Omental fat pad (tissue), 4 donors: ENCODE data around the gene SMIM29. TPM values are rescaled to one million over a fixed set of nuclear protein-coding genes. Genes with fewer than 3 reads are reported as not detected.

Experiments
- ATAC-seq: fragments of 150-250 bp; one replicate; pipeline ENCODE4 v1.9.1; 2016; ENCODE audit warnings: mild to moderate bottlenecking, moderate library complexity; ENCODE audit not compliant: low FRiP score
- DNase-seq: peaks from one replicate; pipeline ENCODE4 v3.0.0-alpha.2; 2019; ENCODE audit warnings: low spot score
- total RNA-seq, 4 donors: library from RNA; depleted of rRNA; stranded (reverse); fragments of >200 nt; gene quantifications; one replicate each; pipeline ENCODE4 v1.1.0, GENCODE V29; 2016
- TF ChIP-seq, protein P1 (sequence below), 3 donors: fragments of 450-650 bp; IDR thresholded peaks; one replicate each; pipeline ENCODE4 v1.5.1; 2016 to 2017; ENCODE audit warnings: antibody characterized with exemption in 3 of 3, mild to moderate bottlenecking in 3 of 3, moderate library complexity in 2 of 3

Gene SMIM29
- total RNA-seq, 4 donors from 2014 or later, result 11.8 to 23.8 (median 17.2) TPM

GRCh38 chr6:34238585-34239499, 10.0 kb downstream of the SMIM29 start:
- TF ChIP-seq, protein P1, sequence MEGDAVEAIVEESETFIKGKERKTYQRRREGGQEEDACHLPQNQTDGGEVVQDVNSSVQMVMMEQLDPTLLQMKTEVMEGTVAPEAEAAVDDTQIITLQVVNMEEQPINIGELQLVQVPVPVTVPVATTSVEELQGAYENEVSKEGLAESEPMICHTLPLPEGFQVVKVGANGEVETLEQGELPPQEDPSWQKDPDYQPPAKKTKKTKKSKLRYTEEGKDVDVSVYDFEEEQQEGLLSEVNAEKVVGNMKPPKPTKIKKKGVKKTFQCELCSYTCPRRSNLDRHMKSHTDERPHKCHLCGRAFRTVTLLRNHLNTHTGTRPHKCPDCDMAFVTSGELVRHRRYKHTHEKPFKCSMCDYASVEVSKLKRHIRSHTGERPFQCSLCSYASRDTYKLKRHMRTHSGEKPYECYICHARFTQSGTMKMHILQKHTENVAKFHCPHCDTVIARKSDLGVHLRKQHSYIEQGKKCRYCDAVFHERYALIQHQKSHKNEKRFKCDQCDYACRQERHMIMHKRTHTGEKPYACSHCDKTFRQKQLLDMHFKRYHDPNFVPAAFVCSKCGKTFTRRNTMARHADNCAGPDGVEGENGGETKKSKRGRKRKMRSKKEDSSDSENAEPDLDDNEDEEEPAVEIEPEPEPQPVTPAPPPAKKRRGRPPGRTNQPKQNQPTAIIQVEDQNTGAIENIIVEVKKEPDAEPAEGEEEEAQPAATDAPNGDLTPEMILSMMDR (IDR thresholded peaks at IDR 0.05), result no peak
- DNase-seq (no peak), ATAC-seq (no peak)

DNA sequence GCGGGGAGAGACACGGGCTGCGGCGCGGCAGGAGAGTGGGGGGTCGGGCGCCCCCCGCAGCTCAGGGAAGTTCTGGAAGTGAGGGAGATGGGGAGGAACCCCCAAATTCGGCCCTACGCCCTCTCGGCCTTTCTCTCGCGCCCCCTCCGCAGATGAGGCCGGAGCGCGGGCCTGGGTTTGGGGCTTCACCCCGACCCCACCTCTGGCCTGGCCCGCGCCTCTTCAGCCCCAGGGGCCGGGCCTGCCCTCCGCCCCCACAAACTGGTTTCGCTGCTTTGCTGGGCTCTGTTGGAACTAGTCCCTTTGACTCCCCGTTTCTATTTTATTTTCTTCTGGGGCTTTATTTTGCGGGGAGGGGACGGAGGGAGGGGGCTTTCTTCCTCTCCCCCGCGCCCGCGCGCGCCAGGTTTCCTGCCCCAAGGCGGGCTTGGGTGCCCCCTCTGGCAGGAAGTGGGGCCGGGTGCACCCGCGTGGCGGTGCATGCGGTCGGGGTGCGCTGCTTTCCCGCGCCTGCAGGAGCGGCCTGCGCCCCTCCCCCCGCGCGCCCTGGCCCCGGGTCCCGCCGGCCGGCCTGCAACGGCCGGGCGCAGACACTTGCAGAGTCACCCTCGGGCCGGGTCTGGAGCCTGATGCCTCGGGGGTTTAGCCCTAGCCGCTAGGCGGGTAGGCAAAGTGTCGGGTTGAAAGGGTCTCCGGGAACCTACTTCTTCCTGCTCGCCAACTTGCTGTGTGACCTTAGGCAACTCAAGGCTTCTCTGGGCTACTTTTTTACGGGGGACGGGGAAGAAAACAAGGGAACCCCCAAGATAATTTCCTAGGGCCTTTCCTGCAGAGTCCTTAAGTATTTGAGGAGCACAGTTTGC, 10.9 kb downstream of the SMIM29 start:
- ATAC-seq (no peak), DNase-seq (no peak)
- TF ChIP-seq, protein P1 (IDR thresholded peaks at IDR 0.05), result no peak

- TF ChIP-seq, protein P1 (IDR thresholded peaks at IDR 0.05), result no peak
- ATAC-seq, result no peak
Measured at GRCh38 chr6:34237316-34237721, 11.5 kb downstream of the SMIM29 start.

DNA sequence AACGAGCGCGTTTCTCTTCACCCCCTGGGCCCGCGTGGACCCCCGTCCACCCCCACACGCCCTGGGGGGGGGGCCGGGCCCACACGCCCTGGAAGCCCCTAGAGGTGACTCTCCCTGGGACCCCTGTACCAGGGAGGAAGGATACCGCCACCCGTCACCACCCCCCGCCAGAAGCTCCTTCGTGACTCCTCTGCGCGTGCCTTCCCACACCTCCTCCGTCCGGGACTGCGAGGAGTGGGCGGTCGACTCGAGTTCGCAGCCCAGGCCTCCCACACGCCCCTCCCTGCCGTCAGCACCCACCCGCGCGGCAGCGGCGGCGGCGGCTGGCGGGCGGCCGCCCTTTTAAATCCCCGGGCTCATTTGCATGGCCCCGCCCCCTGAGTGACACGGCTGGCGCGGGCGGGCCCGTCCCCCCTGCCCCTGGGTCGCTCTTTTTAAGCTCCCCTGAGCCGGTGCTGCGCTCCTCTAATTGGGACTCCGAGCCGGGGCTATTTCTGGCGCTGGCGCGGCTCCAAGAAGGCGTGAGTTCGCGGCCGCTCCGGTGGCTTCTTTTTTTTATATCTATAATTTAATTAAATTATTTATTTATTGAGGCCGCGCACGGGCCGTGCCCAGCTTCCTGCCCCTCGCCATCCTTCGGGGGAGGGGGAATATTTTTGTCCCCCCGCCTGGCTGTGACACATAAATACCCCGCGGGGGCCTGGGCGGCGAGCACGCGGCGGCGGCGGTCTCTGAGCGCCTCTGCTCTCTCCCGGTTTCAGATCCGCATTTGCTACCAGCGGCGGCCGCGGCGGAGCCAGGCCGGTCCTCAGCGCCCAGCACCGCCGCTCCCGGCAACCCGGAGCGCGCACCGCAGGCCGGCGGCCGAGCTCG, 12.1 kb downstream of the SMIM29 start, which contains the start of gene HMGA1:
Gene HMGA1, plus strand, starts transcription at position 431 of the 873 bp plus-strand sequence. CDS start 3,908 bp downstream, outside the sequence.
- DNase-seq, result peak; percentile 73
- peak; percentile 57 for ATAC-seq
- TF ChIP-seq, protein P1 (IDR thresholded peaks at IDR 0.05), result no peak

More at GRCh38 chr6:34237316-34237721, 11.5 kb downstream of the SMIM29 start:
- no peak for DNase-seq

- DNase-seq, result no peak
- TF ChIP-seq, protein P1 (IDR thresholded peaks at IDR 0.05), result no peak
- ATAC-seq, result peak; percentile 10
Measured at GRCh38 chr6:34236131-34236442, 12.7 kb downstream of the SMIM29 start.
